MCF 10A (cell line): ENCODE results near the gene PEX14. TPM values are rescaled to one million over a fixed set of nuclear protein-coding genes. Genes with fewer than 3 reads are reported as not detected.

Source experiments
- BruUV-seq: library from RNA; stranded (reverse); fragments of 400-500 nt; replicated peaks from 2 replicates; lab custom pipeline; 2021; lab: Mats Ljungman, UMichigan
- CTCF ChIA-PET: fragments of 300-600 bp; sonication (Branson Sonifier 250); formaldehyde crosslinking; extraction: SDS; loops from one replicate; lab custom pipeline; 2021; ENCODE audit warnings: antibody characterized with exemption, inconsistent platforms; lab: Yijun Ruan, JAX
- POLR2A ChIA-PET: fragments of 300-600, 350-650 bp; sonication (Branson Sonifier 250); formaldehyde crosslinking; extraction: SDS; loops from one replicate; lab custom pipeline; 2020; ENCODE audit warnings: antibody characterized with exemption, inconsistent platforms; lab: Yijun Ruan, JAX
- DNase-seq: peaks from one replicate; pipeline ENCODE4 v3.0.0-alpha.2; 2018; ENCODE audit not compliant: unreplicated experiment
- H3K27ac Mint-ChIP-seq: one replicate; pipeline ENCODE4 v1.8.0; 2022; ENCODE audit warnings: mild to moderate bottlenecking, low read depth, mixed read lengths; ENCODE audit not compliant: unreplicated experiment
- H3K27me3 Mint-ChIP-seq: one replicate; pipeline ENCODE4 v1.8.0; 2022; ENCODE audit warnings: mixed read lengths; ENCODE audit not compliant: insufficient read depth, unreplicated experiment
- H3K36me3 Mint-ChIP-seq: one replicate; pipeline ENCODE4 v1.8.0; 2022; ENCODE audit warnings: mild to moderate bottlenecking, moderate library complexity, mixed read lengths; ENCODE audit not compliant: insufficient read depth, unreplicated experiment
- H3K4me1 Mint-ChIP-seq: one replicate; pipeline ENCODE4 v1.8.0; 2022; ENCODE audit warnings: mixed read lengths; ENCODE audit not compliant: insufficient read depth, unreplicated experiment
- H3K4me3 Mint-ChIP-seq: one replicate; pipeline ENCODE4 v1.8.0; 2022; ENCODE audit warnings: mild to moderate bottlenecking, moderate library complexity, mixed read lengths; ENCODE audit not compliant: unreplicated experiment
- H3K9me3 Mint-ChIP-seq: one replicate; pipeline ENCODE4 v1.8.0; 2022; ENCODE audit warnings: mixed read lengths; ENCODE audit not compliant: unreplicated experiment
- CTCF ChIP-seq: fragments of 200-600 bp; IDR thresholded peaks from one replicate; pipeline ENCODE4 v1.8.0; 2022; ENCODE audit warnings: antibody characterized with exemption, mild to moderate bottlenecking; ENCODE audit not compliant: unreplicated experiment
- intact Hi-C: fragments of 100-400 bp; cut with micrococcal nuclease; formaldehyde crosslinking; loops from 2 replicates; pipeline ENCODE4 v1.14.1; 2022
- total RNA-seq: library from RNA; stranded (reverse); gene quantifications from 2 replicates; pipeline ENCODE4 v1.2.3, GENCODE V29; 2022

PEX14 gene
- total RNA-seq, 1 experiment from 2014 or later = 22.2 TPM

GRCh38 chr1:10678402-10678801 lies 203.7 kb downstream of the PEX14 start:
- CTCF ChIA-PET = no interaction called here
- peaks cover 7% of the 10 kb centered on the region for H3K36me3 Mint-ChIP-seq
- H3K27ac Mint-ChIP-seq = no peak overlapping the region
- no peaks in the 10 kb centered on the region for H3K27me3 Mint-ChIP-seq
- H3K4me1 Mint-ChIP-seq = peaks cover 4% of the 10 kb centered on the region
- DNase-seq = no peak
- TF ChIP-seq CTCF = no peak
- POLR2A ChIA-PET = interaction anchor here (0.6 to 0.7 kb wide), 2 partner anchors 212 to 788 kb away, joined by 3 to 4 read pairs; no protein-coding TSS in a partner anchor
- BruUV-seq = no TSS peak
- intact Hi-C loops = no loop called here
- H3K4me3 Mint-ChIP-seq = no peak overlapping the region
- no peaks in the 10 kb centered on the region for H3K9me3 Mint-ChIP-seq

GRCh38 chr1:10678852-10679251 lies 204.1 kb downstream of the PEX14 start:
- intact Hi-C loops = no loop called here
- no peak for DNase-seq
- H3K27ac Mint-ChIP-seq = no peak overlapping the region
- ChIA-PET POLR2A (interaction anchor here (0.7 kb wide), 1 partner anchor 213 kb away, joined by 3 read pairs; no protein-coding TSS in a partner anchor), CTCF (no interaction called here)
- H3K9me3 Mint-ChIP-seq = no peaks in the 10 kb centered on the region
- H3K4me1 Mint-ChIP-seq = peaks cover 4% of the 10 kb centered on the region
- H3K27me3 Mint-ChIP-seq = no peaks in the 10 kb centered on the region
- no peak for TF ChIP-seq CTCF
- BruUV-seq = no TSS peak
- no peak overlapping the region for H3K4me3 Mint-ChIP-seq
- peaks cover 7% of the 10 kb centered on the region for H3K36me3 Mint-ChIP-seq

GRCh38 chr1:10679496-10680220 lies 204.9 kb downstream of the PEX14 start:
- Mint-ChIP-seq H3K27ac (no peak overlapping the region), H3K27me3 (no peaks in the 10 kb centered on the region)
- peak; percentile 70 for DNase-seq

More at GRCh38 chr1:10679496-10680220, 204.9 kb downstream of the PEX14 start:
- no TSS peak for BruUV-seq
- Mint-ChIP-seq H3K9me3 (no peaks in the 10 kb centered on the region), H3K4me1 (peaks cover 4% of the 10 kb centered on the region), H3K4me3 (no peak overlapping the region), H3K36me3 (peaks cover 7% of the 10 kb centered on the region)
- CTCF ChIA-PET = no interaction called here
- intact Hi-C loops = no loop called here
- POLR2A ChIA-PET = no interaction called here
- no peak for TF ChIP-seq CTCF

Other genes with a start within 250 kb of the PEX14 start
- 56.4 and 70.6 TPM in 2 replicates for gene PGD, start 75.9 kb upstream of the PEX14 start, total RNA-seq
- 19.0 and 19.4 TPM in 2 replicates for gene CENPS, start 44.5 kb upstream of the PEX14 start, total RNA-seq
- 0.66 TPM in 1 of 2 replicates, not detected in the other for gene CORT, start 24.9 kb upstream of the PEX14 start, total RNA-seq
- 51.3 and 55.7 TPM in 2 replicates for gene DFFA, start 2.4 kb upstream of the PEX14 start, total RNA-seq